ENCODE data around the gene NEK6. TPM values are rescaled to one million over a fixed set of nuclear protein-coding genes. Genes with fewer than 3 reads are reported as not detected.
A peak's percentile ranks its signal among the peaks of the same experiment; 100 is the strongest.

Gene NEK6
- total RNA-seq, 1 donor from 2014 or later = 8.7 TPM

- intact Hi-C loops (cut with micrococcal nuclease) = no loop called here
- peaks cover 15% of the 10 kb centered on the region for H3K36me3 ChIP-seq
- no peak overlapping the region for H3K27ac ChIP-seq (replicated peaks)
- no peak for DNase-seq
- no peak overlapping the region for H3K4me3 ChIP-seq
- no peaks in the 10 kb centered on the region for H3K4me1 ChIP-seq
- no peaks in the 10 kb centered on the region for H3K27me3 ChIP-seq (ENCODE audit: low read depth)
- no peaks in the 10 kb centered on the region for H3K9me3 ChIP-seq (replicated peaks)
- TF ChIP-seq, protein P1, sequence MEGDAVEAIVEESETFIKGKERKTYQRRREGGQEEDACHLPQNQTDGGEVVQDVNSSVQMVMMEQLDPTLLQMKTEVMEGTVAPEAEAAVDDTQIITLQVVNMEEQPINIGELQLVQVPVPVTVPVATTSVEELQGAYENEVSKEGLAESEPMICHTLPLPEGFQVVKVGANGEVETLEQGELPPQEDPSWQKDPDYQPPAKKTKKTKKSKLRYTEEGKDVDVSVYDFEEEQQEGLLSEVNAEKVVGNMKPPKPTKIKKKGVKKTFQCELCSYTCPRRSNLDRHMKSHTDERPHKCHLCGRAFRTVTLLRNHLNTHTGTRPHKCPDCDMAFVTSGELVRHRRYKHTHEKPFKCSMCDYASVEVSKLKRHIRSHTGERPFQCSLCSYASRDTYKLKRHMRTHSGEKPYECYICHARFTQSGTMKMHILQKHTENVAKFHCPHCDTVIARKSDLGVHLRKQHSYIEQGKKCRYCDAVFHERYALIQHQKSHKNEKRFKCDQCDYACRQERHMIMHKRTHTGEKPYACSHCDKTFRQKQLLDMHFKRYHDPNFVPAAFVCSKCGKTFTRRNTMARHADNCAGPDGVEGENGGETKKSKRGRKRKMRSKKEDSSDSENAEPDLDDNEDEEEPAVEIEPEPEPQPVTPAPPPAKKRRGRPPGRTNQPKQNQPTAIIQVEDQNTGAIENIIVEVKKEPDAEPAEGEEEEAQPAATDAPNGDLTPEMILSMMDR (IDR thresholded peaks at IDR 0.05; ENCODE audit: borderline replicate concordance) = no peak
Observed at GRCh38 chr9:124313940-124314339, 56.2 kb downstream of the NEK6 start.

- peaks cover 8% of the 10 kb centered on the region for H3K4me1 ChIP-seq
- H3K36me3 ChIP-seq = peaks cover 15% of the 10 kb centered on the region
- DNase-seq = no peak
Observed at GRCh38 chr9:124315882-124316281, 58.1 kb downstream of the NEK6 start.

DNA sequence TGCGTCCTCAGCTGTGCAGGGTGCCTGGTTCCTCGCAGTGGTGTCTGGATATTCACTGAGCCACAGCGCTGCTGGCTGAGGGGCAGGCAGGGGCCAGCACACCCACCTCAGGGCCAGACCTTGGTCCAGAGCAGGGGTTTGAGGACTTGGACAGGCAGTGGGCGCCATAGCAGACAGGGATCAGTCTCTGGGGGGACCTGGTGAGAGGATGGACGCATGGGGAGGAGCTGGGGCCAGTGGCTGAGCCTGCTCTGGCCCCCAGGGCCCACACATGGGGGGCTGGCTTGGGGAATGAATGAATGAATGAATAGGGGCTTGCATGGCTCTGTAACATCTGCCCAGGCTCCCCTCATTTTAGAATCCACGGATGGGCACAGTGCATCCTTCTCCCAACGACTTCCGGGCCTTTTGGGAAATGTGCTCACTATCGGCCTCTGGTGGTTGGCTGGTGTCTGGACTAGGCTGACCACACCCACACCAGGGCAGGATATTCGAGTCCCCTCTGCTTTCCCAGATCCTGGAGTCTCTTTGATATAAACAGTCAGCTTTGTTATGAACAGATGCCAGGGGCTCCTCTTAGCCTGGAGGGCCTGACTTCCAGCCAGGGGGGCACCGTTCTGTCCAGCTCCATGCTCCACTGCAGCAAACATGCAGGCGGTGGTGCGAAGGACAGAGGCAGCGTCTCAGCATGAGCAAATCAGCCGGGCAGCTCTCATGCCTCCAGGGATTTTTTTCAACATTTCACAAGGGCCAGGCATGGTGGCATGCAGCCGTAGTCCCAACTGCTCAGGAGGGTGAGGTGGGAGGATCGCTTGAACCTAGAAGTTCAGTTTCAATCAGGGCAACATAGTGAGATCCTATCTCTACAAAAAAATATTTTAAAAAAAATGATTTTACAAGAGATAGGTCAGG is 62.6 kb downstream of the NEK6 start:
- peak; percentile 63 for DNase-seq
- no peaks in the 10 kb centered on the region for H3K27me3 ChIP-seq (ENCODE audit: low read depth)
- peaks cover 8% of the 10 kb centered on the region for H3K4me1 ChIP-seq
- no peak overlapping the region for H3K4me3 ChIP-seq
- no peak overlapping the region for H3K27ac ChIP-seq (replicated peaks)
- intact Hi-C loops (cut with micrococcal nuclease) = loop anchor here (2.0 kb wide), 1 partner anchor 194 kb away; no protein-coding TSS in a partner anchor
- peaks cover 6% of the 10 kb centered on the region for H3K36me3 ChIP-seq
- H3K9me3 ChIP-seq (replicated peaks) = no peaks in the 10 kb centered on the region
- TF ChIP-seq, protein P1 (IDR thresholded peaks at IDR 0.05; ENCODE audit: borderline replicate concordance) = peak; percentile 90

More at GRCh38 chr9:124315882-124316281, 58.1 kb downstream of the NEK6 start:
- no peaks in the 10 kb centered on the region for H3K27me3 ChIP-seq (ENCODE audit: low read depth)
- TF ChIP-seq, protein P1 (IDR thresholded peaks at IDR 0.05; ENCODE audit: borderline replicate concordance) = no peak
- intact Hi-C loops (cut with micrococcal nuclease) = no loop called here
- no peak overlapping the region for H3K4me3 ChIP-seq
- H3K27ac ChIP-seq (replicated peaks) = no peak overlapping the region
- H3K9me3 ChIP-seq (replicated peaks) = no peaks in the 10 kb centered on the region

DNA sequence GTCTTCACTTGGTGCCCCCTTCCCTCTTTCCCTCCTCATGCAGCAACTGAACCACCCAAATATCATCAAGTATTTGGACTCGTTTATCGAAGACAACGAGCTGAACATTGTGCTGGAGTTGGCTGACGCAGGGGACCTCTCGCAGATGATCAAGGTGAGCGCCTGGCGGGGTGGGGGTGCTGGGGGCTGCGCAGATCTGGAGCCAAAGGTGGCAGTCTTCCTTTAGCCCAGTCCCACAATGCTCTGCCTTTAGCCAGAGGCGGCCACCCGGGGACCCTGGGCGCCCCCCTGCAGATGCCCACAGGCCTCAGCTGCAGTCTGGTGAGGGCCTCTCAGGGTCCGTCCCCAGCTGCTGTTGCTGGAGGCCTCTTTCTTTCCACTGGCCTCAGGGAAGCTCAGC is 63.7 kb downstream of the NEK6 start:
- Histone ChIP-seq H3K27me3 (ENCODE audit: low read depth) (no peaks in the 10 kb centered on the region), H3K9me3 (replicated peaks) (no peaks in the 10 kb centered on the region), H3K4me1 (peaks cover 8% of the 10 kb centered on the region), H3K27ac (replicated peaks) (no peak overlapping the region), H3K4me3 (no peak overlapping the region), H3K36me3 (peaks cover 8% of the 10 kb centered on the region)
- TF ChIP-seq, protein P1 (IDR thresholded peaks at IDR 0.05; ENCODE audit: borderline replicate concordance) = no peak
- intact Hi-C loops (cut with micrococcal nuclease) = loop anchor here (2.0 kb wide), 1 partner anchor 195 kb away; no protein-coding TSS in a partner anchor
- no peak for DNase-seq

DNA sequence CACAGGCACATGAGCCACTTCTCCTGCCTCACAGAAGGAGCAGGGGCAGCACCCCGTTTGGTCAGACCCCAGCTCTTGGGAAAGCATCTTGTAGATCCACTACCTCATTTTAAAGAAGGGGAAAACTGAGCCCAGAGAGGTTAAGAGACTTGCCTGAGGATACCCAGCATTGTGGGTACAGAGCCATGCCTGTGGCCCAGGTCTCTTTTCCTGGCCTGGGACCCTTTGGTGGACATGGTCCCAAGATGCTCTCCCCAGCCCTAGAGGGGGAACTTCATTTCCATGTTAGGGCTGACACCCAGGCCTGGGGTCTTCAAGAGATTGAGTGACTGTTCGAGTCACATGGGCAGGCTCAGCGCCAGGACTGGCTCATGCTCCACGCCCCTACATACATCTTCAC is 64.2 kb downstream of the NEK6 start:
- no peaks in the 10 kb centered on the region for H3K9me3 ChIP-seq (replicated peaks)
- H3K27me3 ChIP-seq (ENCODE audit: low read depth) = no peaks in the 10 kb centered on the region
- no peak overlapping the region for H3K4me3 ChIP-seq
- DNase-seq = no peak
- TF ChIP-seq, protein P1 (IDR thresholded peaks at IDR 0.05; ENCODE audit: borderline replicate concordance) = no peak
- intact Hi-C loops (cut with micrococcal nuclease) = loop anchor here (2.0 kb wide), 1 partner anchor 195 kb away; no protein-coding TSS in a partner anchor
- peaks cover 8% of the 10 kb centered on the region for H3K4me1 ChIP-seq
- H3K27ac ChIP-seq (replicated peaks) = no peak overlapping the region
- H3K36me3 ChIP-seq = peaks cover 14% of the 10 kb centered on the region
